Jurkat, Clone E6-1 (cell line): Measurements from ENCODE around the gene OR2S2.
"Not testable (repeated sequence)": the region's sequence is repeated elsewhere in the genome, so short reads cannot be mapped to it uniquely, and the experiment has no call there.

Experiments
- DNase-seq: peaks from one replicate; pipeline ENCODE4 v3.0.0-alpha.2; 2011; ENCODE audit warnings: low read depth, low spot score
- H3K4me3 ChIP-seq: 2 replicates; pipeline ENCODE4 v1.5.1; 2011; ENCODE audit warnings: mild to moderate bottlenecking, low read length, control low read depth, moderate library complexity

Gene OR2S2

GRCh38 chr9:35913429-35913828 lies 44.5 kb downstream of the OR2S2 start:
- H3K4me3 ChIP-seq, DNase-seq: not testable (repeated sequence)

GRCh38 chr9:35912791-35913400 lies 45.1 kb downstream of the OR2S2 start:
- H3K4me3 ChIP-seq, result no peak overlapping the region
- no peak for DNase-seq

- DNase-seq, result no peak
Measured at GRCh38 chr9:35911690-35912089, 46.3 kb downstream of the OR2S2 start.

GRCh38 chr9:35910613-35911359 lies 47.2 kb downstream of the OR2S2 start:
- H3K4me3 ChIP-seq, result no peak overlapping the region
- peak; percentile 52 for DNase-seq

More at GRCh38 chr9:35911690-35912089, 46.3 kb downstream of the OR2S2 start:
- H3K4me3 ChIP-seq, result no peak overlapping the region

GRCh38 chr9:35909687-35910612 lies 48.0 kb downstream of the OR2S2 start:
- H3K4me3 ChIP-seq, result no peak overlapping the region
- no peak for DNase-seq

GRCh38 chr9:35909274-35909673 lies 48.7 kb downstream of the OR2S2 start, which contains the start of gene SPAAR:
Gene SPAAR (plus strand): TSS chr9:35909490. CDS start chr9:35910464, 974 bp downstream.
- DNase-seq, result no peak
- H3K4me3 ChIP-seq, result no peak within 1 kb of the TSS

GRCh38 chr9:35908504-35909125 lies 49.3 kb downstream of the OR2S2 start:
- no peak overlapping the region for H3K4me3 ChIP-seq
- no peak for DNase-seq

- DNase-seq, result no peak
- no peak overlapping the region for H3K4me3 ChIP-seq
Measured at GRCh38 chr9:35907711-35908503, 50.0 kb downstream of the OR2S2 start.
